H1 (cell line): ENCODE measurements around the gene ABITRAM.

Experiments used
- CEBPB ChIP-seq: IDR thresholded peaks from 2 replicates; pipeline ENCODE4 v1.6.1; 2012; ENCODE audit warnings: low read depth, low read length
- CTCF ChIP-seq, 3 experiments: IDR thresholded peaks; 1 replicate in 2 of 3; 2 replicates in 1 of 3; pipeline versions ENCODE4 v1.5.1 to v1.6.1; 2011; ENCODE audit warnings: low read length in 3 of 3, mild to moderate bottlenecking in 3 of 3, inconsistent platforms in 2 of 3, low read depth in 1 of 3, moderate library complexity in 1 of 3; ENCODE audit not compliant: insufficient read depth in 1 of 3; ENCODE audit errors: control extremely low read depth in 1 of 3
- MAFK ChIP-seq: IDR thresholded peaks from 2 replicates; pipeline ENCODE4 v1.6.1; 2012; ENCODE audit warnings: low read depth, mild to moderate bottlenecking, improper control_type of control experiment, low read length

- TF ChIP-seq MAFK (no peak), CTCF (IDR thresholded peaks at IDR 0.05; ENCODE audit: control extremely low read depth in 1 of 3, insufficient read depth in 1 of 3, low read depth in 1 of 3, low read length in 3 of 3) (no peak), CEBPB (no peak)
Observed at GRCh38 chr9:108894225-108894997, 39.8 kb upstream of the ABITRAM start.
